Heart right ventricle (tissue), 16 donors: ENCODE measurements around the gene CCNH. TPM values are rescaled to one million over a fixed set of nuclear protein-coding genes. Genes with fewer than 3 reads are reported as not detected.

Experiments used
- ATAC-seq, 8 donors: fragments of 200-7000 bp; cut with Tn5 transposase; one replicate each; pipeline ENCODE4 v1.9.1; 2020; ENCODE audit warnings: mild to moderate bottlenecking in 8 of 8, moderate library complexity in 8 of 8, moderate number of reproducible peaks in 1 of 8
- DNase-seq, 2 donors: peaks; one replicate each; pipeline ENCODE4 v3.0.0-alpha.2; 2020
- H3K27ac ChIP-seq, 10 donors: fragments of 200-600 bp; sonication (generic) in 2 of 10; one replicate each; pipeline versions ENCODE4 v1.5.0 to v1.8.0; 2020 to 2022; ENCODE audit warnings: mild to moderate bottlenecking in 3 of 10
- H3K27me3 ChIP-seq, 7 donors: fragments of 200-600 bp; one replicate each; pipeline ENCODE4 v1.8.0; 2021 to 2022; ENCODE audit warnings: mild to moderate bottlenecking in 2 of 7
- H3K36me3 ChIP-seq, 9 donors: fragments of 200-600 bp; sonication (generic) in 1 of 9; one replicate each; pipeline versions ENCODE4 v1.5.0 to v1.8.0; 2020 to 2022; ENCODE audit warnings: mild to moderate bottlenecking in 2 of 9
- H3K4me1 ChIP-seq, 9 donors: fragments of 200-600 bp; sonication (generic) in 1 of 9; one replicate each; pipeline versions ENCODE4 v1.5.0 to v1.8.0; 2020 to 2022; ENCODE audit warnings: mild to moderate bottlenecking in 4 of 9
- H3K4me3 ChIP-seq, 10 donors: fragments of 200-600 bp; sonication (generic) in 2 of 10; one replicate each; pipeline versions ENCODE4 v1.5.0 to v1.8.0; 2020 to 2022; ENCODE audit warnings: mild to moderate bottlenecking in 7 of 10, moderate library complexity in 2 of 10
- H3K9me3 ChIP-seq, 11 donors: fragments of 200-600 bp in 10 of 11; sonication (generic) in 2 of 11; one replicate each; pipeline versions ENCODE4 v1.5.0 to v1.8.0; 2013 to 2022; ENCODE audit warnings: mild to moderate bottlenecking in 2 of 11, control low read depth in 1 of 11, moderate library complexity in 1 of 11
- WGBS, 2 donors: extraction: QIAGEN DNeasy Blood & Tissue Kit; methylation state at CpG; one replicate each; pipeline ENCODE4 v1.1.7; 2013; ENCODE audit warnings: inconsistent platforms in 1 of 2; 5-methylcytosine and 5-hydroxymethylcytosine counted together
- intact Hi-C, 10 donors: fragments of 100-400 bp; cut with DNase I; formaldehyde crosslinking; loops; one replicate each; pipeline versions ENCODE4 v1.11.1 to v1.14.2; 2022
- polyA plus RNA-seq, 2 donors: library from polyadenylated mRNA; stranded (reverse); fragments of 200-250 nt; gene quantifications; one replicate each; pipeline ENCODE4 v1.2.3, GENCODE V29; 2013
- total RNA-seq, 10 donors: library from RNA; stranded (reverse); fragmentation: NEBNext Ultra II Directional in 3 of 10; extraction: Animal tissue kit (Norgen Biotek cat#: 25700) in 3 of 10; gene quantifications; one replicate each; pipeline versions ENCODE4 v1.2.1 to v1.2.4, GENCODE V29; 2021 to 2023
- TF ChIP-seq, protein P1 (sequence below), 9 donors: fragments of 200-600 bp; sonication (generic) in 2 of 9; IDR thresholded peaks; one replicate each; pipeline versions ENCODE4 v1.5.0 to v1.8.0; 2021 to 2022; ENCODE audit warnings: antibody characterized with exemption in 9 of 9, mild to moderate bottlenecking in 5 of 9, moderate library complexity in 1 of 9
- donor health status: Arrhythmogenic right ventricular cardiomyopathy.
- donor health status: ischemic (EF 13 %, LVEDD 7.1; RV severe dilation, severe dysfunction).
- donor health status: healthy with polysubstance abuse.
- donor health status: DM: no; HTN: yes; CAD: no.
- donor health status: DM: no; HTN: no; CAD: no.
- donor health status: ischemic (EF 25% LVEDD 6.9; RV normal size, moderate dysfunction).
- donor health status: ischemic (EF 25% LVEDD 5.7; RV mildly dilated, moderate dysfunction).
- donor health status: healthy.
- donor health status: DM: yes; HTN: yes; CAD: no.
- donor health status: Ischemic cardiomyopathy.
- donor health status: ischemic (EF 35%, LVEDD 5.7; RV mildly dilated, moderate dysfunction).
- donor health status: nonischemic (EF 11% LVEDD 7.7; RV severe dilation, severe dysfunction).
- donor health status: DM: yes; HTN: yes; CAD: no.
- donor health status: PGD.
- donor health status: ischemic (EF 29% LVEDD 5.4; RV normal size, mild dysfunction).
- donor health status: nonischemic (EF 23%, LVEDD 6.1; RV moderate dilation, normal function).

The CCNH gene
- total and polyA plus RNA-seq, 12 donors = 23.5 to 36.2 (median 24.5) TPM

- ATAC-seq (no peak), DNase-seq (no peak)
- Histone ChIP-seq H3K27me3 (no peaks in the 10 kb centered on the region), H3K4me3 (no peak overlapping the region), H3K27ac (no peak overlapping the region), H3K36me3 (peaks cover 0 to 100% (median 20%) of the 10 kb centered on the region in 9 donors), H3K4me1 (peaks cover 0 to 18% (median 8%) of the 10 kb centered on the region in 9 donors), H3K9me3 (no peaks in the 10 kb centered on the region)
- intact Hi-C loops = loop anchor here in 3 of 10 donors (10.0 kb wide), 1 partner anchor 121 kb away; the partner anchor contains the start of gene RASA1 (in 3 of the 3)
- TF ChIP-seq, protein P1, sequence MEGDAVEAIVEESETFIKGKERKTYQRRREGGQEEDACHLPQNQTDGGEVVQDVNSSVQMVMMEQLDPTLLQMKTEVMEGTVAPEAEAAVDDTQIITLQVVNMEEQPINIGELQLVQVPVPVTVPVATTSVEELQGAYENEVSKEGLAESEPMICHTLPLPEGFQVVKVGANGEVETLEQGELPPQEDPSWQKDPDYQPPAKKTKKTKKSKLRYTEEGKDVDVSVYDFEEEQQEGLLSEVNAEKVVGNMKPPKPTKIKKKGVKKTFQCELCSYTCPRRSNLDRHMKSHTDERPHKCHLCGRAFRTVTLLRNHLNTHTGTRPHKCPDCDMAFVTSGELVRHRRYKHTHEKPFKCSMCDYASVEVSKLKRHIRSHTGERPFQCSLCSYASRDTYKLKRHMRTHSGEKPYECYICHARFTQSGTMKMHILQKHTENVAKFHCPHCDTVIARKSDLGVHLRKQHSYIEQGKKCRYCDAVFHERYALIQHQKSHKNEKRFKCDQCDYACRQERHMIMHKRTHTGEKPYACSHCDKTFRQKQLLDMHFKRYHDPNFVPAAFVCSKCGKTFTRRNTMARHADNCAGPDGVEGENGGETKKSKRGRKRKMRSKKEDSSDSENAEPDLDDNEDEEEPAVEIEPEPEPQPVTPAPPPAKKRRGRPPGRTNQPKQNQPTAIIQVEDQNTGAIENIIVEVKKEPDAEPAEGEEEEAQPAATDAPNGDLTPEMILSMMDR (IDR thresholded peaks at IDR 0.05) = no peak
- 66 to 75% methylated on average over 2 of the region's 2 CpGs for WGBS, 2 donors
Measured at GRCh38 chr5:87385802-87386201, 26.9 kb downstream of the CCNH start.

- peaks cover 0 to 10% (median 4%) of the 10 kb centered on the region in 9 donors for H3K4me1 ChIP-seq
- H3K27me3 ChIP-seq = no peaks in the 10 kb centered on the region
- intact Hi-C loops = loop anchor here in 3 of 10 donors (10.0 kb wide), 1 partner anchor 118 kb away; the partner anchor contains the start of gene RASA1 (in 3 of the 3)
- ATAC-seq (no peak), DNase-seq (no peak)
- no peaks in the 10 kb centered on the region for H3K9me3 ChIP-seq
- TF ChIP-seq, protein P1 (IDR thresholded peaks at IDR 0.05) = no peak
- H3K27ac ChIP-seq = no peak overlapping the region
- H3K4me3 ChIP-seq = no peak overlapping the region
- H3K36me3 ChIP-seq = peaks cover 0 to 100% (median 6%) of the 10 kb centered on the region in 9 donors
- WGBS, 2 donors = 51 to 68% methylated on average over 1 of the region's 1 CpG
Measured at GRCh38 chr5:87383216-87383615, 29.5 kb downstream of the CCNH start.

DNA sequence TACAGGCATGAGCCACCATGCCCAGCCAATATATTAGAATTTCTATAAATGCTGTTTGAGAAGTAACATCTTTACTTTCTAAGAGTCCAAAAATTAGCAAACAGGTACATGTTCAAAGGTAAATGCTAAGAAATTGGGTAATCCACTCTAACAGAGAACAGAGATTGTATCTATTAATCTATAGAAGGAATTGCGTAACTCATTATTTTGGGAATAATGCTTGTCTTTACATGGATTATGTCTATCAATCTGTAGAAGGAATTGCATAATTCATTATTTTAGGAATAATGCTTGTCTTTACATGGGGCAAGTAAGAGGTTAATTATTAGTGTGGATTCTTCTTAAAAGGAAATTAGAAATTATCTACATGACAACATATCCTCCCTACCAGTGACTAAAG, 30.5 kb downstream of the CCNH start:
- no peak for DNase-seq
- Histone ChIP-seq H3K36me3 (peaks cover 0 to 100% (median 9%) of the 10 kb centered on the region in 9 donors), H3K9me3 (no peaks in the 10 kb centered on the region), H3K4me3 (no peak overlapping the region), H3K4me1 (peaks cover 0 to 6% (median 0%) of the 10 kb centered on the region in 9 donors), H3K27ac (no peak overlapping the region), H3K27me3 (no peaks in the 10 kb centered on the region)
- no peak for ATAC-seq
- intact Hi-C loops = loop anchor here in 3 of 10 donors (10.0 kb wide), 1 partner anchor 117 kb away; the partner anchor contains the start of gene RASA1 (in 3 of the 3)
- WGBS, 2 donors = 100% methylated on average over 1 of the region's 1 CpG
- TF ChIP-seq, protein P1 (IDR thresholded peaks at IDR 0.05) = no peak

- TF ChIP-seq, protein P1 (IDR thresholded peaks at IDR 0.05) = no peak
- no peak overlapping the region for H3K4me3 ChIP-seq
- H3K36me3 ChIP-seq = peaks cover 0 to 93% (median 21%) of the 10 kb centered on the region in 9 donors
- H3K9me3 ChIP-seq = no peaks in the 10 kb centered on the region
- H3K27me3 ChIP-seq = no peaks in the 10 kb centered on the region
- H3K4me1 ChIP-seq = peaks cover 0 to 24% (median 10%) of the 10 kb centered on the region in 9 donors
- intact Hi-C loops = no loop called here
- DNase-seq = no peak
- H3K27ac ChIP-seq = peak overlapping the region in 1 of 10 donors; percentile 16
- 73 to 76% methylated on average over 2 of the region's 2 CpGs for WGBS, 2 donors
- peak in 1 of 8 donors; percentile 63 for ATAC-seq
Measured at GRCh38 chr5:87372705-87373104, 40.0 kb downstream of the CCNH start.
